A549 (cell line): ENCODE results near the gene NHSL2. TPM values are rescaled to one million over a fixed set of nuclear protein-coding genes. Genes with fewer than 3 reads are reported as not detected.

Experiments
- ATAC-seq, 2 experiments: fragments of 200-7000 bp in 1 of 2; fragments of >200 bp in 1 of 2; cut with Nextera tagmentation in 1 of 2; cut with Tn5 transposase in 1 of 2; 3 replicates each; pipeline versions ENCODE4 v1.8.0 to v1.9.1; 2018 to 2020; ENCODE audit warnings: mild to moderate bottlenecking in 1 of 2, moderate library complexity in 1 of 2
- CTCF ChIA-PET: fragments of 300-600 bp; sonication (Branson Sonifier 250); formaldehyde crosslinking; extraction: SDS; loops from one replicate; lab custom pipeline; 2021; ENCODE audit warnings: antibody characterized with exemption, inconsistent platforms; lab: Yijun Ruan, JAX
- POLR2A ChIA-PET: fragments of 350-600 bp; formaldehyde crosslinking; extraction: SDS; loops from one replicate; lab custom pipeline; 2021; ENCODE audit warnings: antibody characterized with exemption, inconsistent platforms; lab: Yijun Ruan, JAX
- DNase-seq, 2 experiments: peaks; one replicate each; pipeline versions ENCODE4 v3.0.0 to v3.0.0-alpha.2; 2011 to 2016; ENCODE audit warnings: low read depth in 1 of 2, low spot score in 1 of 2
- FAIRE-seq: peaks from 2 replicates; lab custom pipeline; 2011; peaks lifted over from hg19 to GRCh38; lab: Jason Lieb, UNC
- H3K27ac ChIP-seq, 2 experiments: fragments of >200 bp; sonication (Bioruptor Twin); formaldehyde crosslinking; 3 replicates each; pipeline ENCODE4 v1.5.1; 2016 to 2017
- H3K4me1 ChIP-seq: fragments of >200 bp; sonication (Bioruptor Twin); formaldehyde crosslinking; 3 replicates; pipeline ENCODE4 v1.6.1; 2016
- H3K4me2 ChIP-seq: fragments of >200 bp; sonication (Bioruptor Twin); formaldehyde crosslinking; 3 replicates; pipeline ENCODE4 v1.6.1; 2016
- H3K4me3 ChIP-seq: fragments of >200 bp; sonication (Bioruptor Twin); formaldehyde crosslinking; 3 replicates; pipeline ENCODE4 v1.5.1; 2016
- H3K9me3 ChIP-seq: fragments of >200 bp; sonication (Bioruptor Twin); formaldehyde crosslinking; 3 replicates; pipeline ENCODE4 v1.6.1; 2016
- BHLHE40 ChIP-seq: IDR thresholded peaks from 2 replicates; pipeline ENCODE4 v1.6.1; 2012; ENCODE audit warnings: low read depth, low read length, inconsistent platforms
- CBX8 ChIP-seq: fragments of 200-600 bp; sonication (generic); IDR thresholded peaks from 2 replicates; pipeline ENCODE4 v1.6.1; 2016
- CHD2 ChIP-seq: fragments of 150-350 bp; IDR thresholded peaks from 2 replicates; pipeline ENCODE4 v1.6.1; 2014; ENCODE audit warnings: low read length; ENCODE audit not compliant: partially characterized antibody
- CTCF ChIP-seq: fragments of >200 bp; sonication (Bioruptor Twin); formaldehyde crosslinking; IDR thresholded peaks from 3 replicates; pipeline ENCODE4 v1.5.1; 2016
- ELK1 ChIP-seq: fragments of 150-350 bp; IDR thresholded peaks from 2 replicates; pipeline ENCODE4 v1.6.1; 2014; ENCODE audit warnings: low read depth, mild to moderate bottlenecking, low read length
- FOSB ChIP-seq: fragments of 250-450 bp; sonication (Bioruptor Pico); IDR thresholded peaks from 2 replicates; pipeline ENCODE4 v1.5.0; 2020; ENCODE audit warnings: mild to moderate bottlenecking, moderate library complexity
- FOSL2 ChIP-seq, 2 experiments: fragments of 450-650 bp in 1 of 2; fragments of >200 bp in 1 of 2; sonication (Bioruptor Twin) in 1 of 2; formaldehyde crosslinking; IDR thresholded peaks; 2 replicates each; pipeline versions ENCODE4 v1.5.0 to v1.6.1; 2016 to 2020; ENCODE audit warnings: mild to moderate bottlenecking in 1 of 2, moderate library complexity in 1 of 2
- FOXS1 ChIP-seq: fragments of 250-450 bp; sonication (Bioruptor Pico); IDR thresholded peaks from 2 replicates; pipeline ENCODE4 v1.5.0; 2020; ENCODE audit warnings: mild to moderate bottlenecking, moderate library complexity
- HDAC2 ChIP-seq: fragments of 200-600 bp; sonication (generic); IDR thresholded peaks from 2 replicates; pipeline ENCODE4 v1.6.1; 2016
- HES2 ChIP-seq: fragments of >200 bp; sonication (Bioruptor Twin); formaldehyde crosslinking; IDR thresholded peaks from 2 replicates; pipeline ENCODE4 v1.6.1; 2016
- KDM1A ChIP-seq: fragments of 200-600 bp; sonication (generic); IDR thresholded peaks from 2 replicates; pipeline ENCODE4 v1.6.1; 2016; ENCODE audit warnings: low read depth, mild to moderate bottlenecking
- MAFK ChIP-seq: fragments of 450-650 bp; IDR thresholded peaks from 2 replicates; pipeline ENCODE4 v1.6.1; 2014; ENCODE audit not compliant: partially characterized antibody
- MAX ChIP-seq: IDR thresholded peaks from 2 replicates; pipeline ENCODE4 v1.6.1; 2012
- NFE2L2 ChIP-seq: fragments of 150-350 bp; conservative IDR thresholded peaks from 2 replicates; pipeline ENCODE4 v1.6.1; 2014; ENCODE audit warnings: low read length
- NR3C1 ChIP-seq: fragments of >200 bp; sonication (Bioruptor Twin); formaldehyde crosslinking; IDR thresholded peaks from 3 replicates; pipeline ENCODE4 v1.6.1; 2017
- PBX3 ChIP-seq: IDR thresholded peaks from 2 replicates; pipeline ENCODE4 v1.6.1; 2012
- POLR2AphosphoS2 ChIP-seq: conservative IDR thresholded peaks from 2 replicates; pipeline ENCODE4 v1.6.1; 2012; ENCODE audit warnings: low read length, improper control_type of control experiment, inconsistent platforms
- RCOR1 ChIP-seq: fragments of 150-350 bp; IDR thresholded peaks from 2 replicates; pipeline ENCODE4 v1.6.1; 2014; ENCODE audit warnings: antibody characterized with exemption, low read length, low read depth
- REST ChIP-seq: fragments of 200-600 bp; sonication (generic); IDR thresholded peaks from 2 replicates; pipeline ENCODE4 v1.6.1; 2016; ENCODE audit warnings: antibody characterized with exemption, mild to moderate bottlenecking, moderate library complexity
- SREBF2 ChIP-seq: fragments of 450-650 bp; IDR thresholded peaks from 2 replicates; pipeline ENCODE4 v1.6.1; 2014; ENCODE audit warnings: mild to moderate bottlenecking, moderate library complexity
- ZC3H11A ChIP-seq: fragments of 450-650 bp; IDR thresholded peaks from 2 replicates; pipeline ENCODE4 v1.6.1; 2014; ENCODE audit warnings: antibody characterized with exemption, mild to moderate bottlenecking
- ZFP36 ChIP-seq: fragments of 450-650 bp; IDR thresholded peaks from 2 replicates; pipeline ENCODE4 v1.6.1; 2014; ENCODE audit warnings: borderline replicate concordance; ENCODE audit not compliant: partially characterized antibody
- ZSCAN20 ChIP-seq: fragments of 250-450 bp; sonication (Bioruptor Pico); IDR thresholded peaks from 2 replicates; pipeline ENCODE4 v1.8.0; 2022; ENCODE audit warnings: mild to moderate bottlenecking, moderate library complexity
- WGBS: methylation state at CpG from one replicate; pipeline ENCODE4 v1.1.6; 2017; ENCODE audit errors: missing lambda C conversion rate; 5-methylcytosine and 5-hydroxymethylcytosine counted together
- polyA plus RNA-seq, 4 experiments: library from polyadenylated mRNA; depleted of rRNA in 3 of 4; stranded (reverse); fragments of >200 nt; fragmentation: RNase III in 1 of 4; extraction: RNeasy Plus Mini Kit Qiagen cat#74134 plus additional on column Dnase treatment in 1 of 4; gene quantifications; 2 replicates in 3 of 4; 3 replicates in 1 of 4; pipeline ENCODE4 v1.2.3, GENCODE V29; 2011 to 2017

Gene NHSL2
- polyA plus RNA-seq, 2 of the 4 experiments (the other 2 are of a cell fraction), result 0.26 to 0.48 TPM

GRCh38 chrX:72026341-72027023 lies 115.8 kb downstream of the NHSL2 start:
- Histone ChIP-seq H3K4me3 (no peak overlapping the region), H3K27ac (peak overlapping the region in 1 of 2 experiments; percentile 49; a peak in 2 of 6 replicates), H3K9me3 (no peaks in the 10 kb centered on the region), H3K4me2 (no peak overlapping the region), H3K4me1 (peaks cover 36% of the 10 kb centered on the region)
- WGBS, result 51% methylated on average over 3 of the region's 3 CpGs
- TF ChIP-seq NR3C1 (no peak), ZSCAN20 (CRISPR knock-in tag) (no peak), CHD2 (no peak), REST (no peak), ZC3H11A (no peak), BHLHE40 (no peak), CTCF (no peak), FOSL2 (IDR thresholded peaks at IDR 0.05) (no peak), FOSL2 (CRISPR knock-in tag; IDR thresholded peaks at IDR 0.05) (no peak), NFE2L2 (no peak), MAFK (no peak)
- ATAC-seq, result no peak
- CTCF ChIA-PET, result interaction anchor here (0.8 to 5.0 kb wide), 5 partner anchors 8 to 115 kb away, joined by 3 to 43 read pairs (median 6); partner anchors contain the start of gene NHSL2
- no peak for DNase-seq
- FAIRE-seq, result no peak
- POLR2A ChIA-PET, result no interaction called here

GRCh38 chrX:72027024-72027913 lies 116.6 kb downstream of the NHSL2 start:
- CTCF ChIA-PET, result interaction anchor here (0.8 to 5.0 kb wide), 3 partner anchors 9 to 116 kb away, joined by 3 to 43 read pairs (median 13); partner anchors contain the start of gene NHSL2
- DNase-seq (no peak), FAIRE-seq (no peak), ATAC-seq (no peak)
- POLR2A ChIA-PET, result no interaction called here
- Histone ChIP-seq H3K4me1 (peaks cover 36% of the 10 kb centered on the region), H3K27ac (peak overlapping the region in 1 of 2 experiments; percentile 82; a peak in 2 of 6 replicates), H3K4me3 (no peak overlapping the region), H3K4me2 (no peak overlapping the region), H3K9me3 (no peaks in the 10 kb centered on the region)
- TF ChIP-seq RCOR1 (no peak), SREBF2 (no peak)
- 85% methylated on average over 14 of the region's 14 CpGs for WGBS

GRCh38 chrX:72027914-72028307 lies 117.3 kb downstream of the NHSL2 start:
- H3K4me2 ChIP-seq, result no peak overlapping the region
- H3K4me1 ChIP-seq, result peaks cover 36% of the 10 kb centered on the region
- no peak overlapping the region for H3K4me3 ChIP-seq
- POLR2A ChIA-PET, result no interaction called here
- CTCF ChIA-PET, result interaction anchor here (2.8 to 5.0 kb wide), 2 partner anchors 9 to 98 kb away, joined by 13 to 43 read pairs; no protein-coding TSS in a partner anchor
- DNase-seq, result no peak
- no peak for ATAC-seq
- H3K27ac ChIP-seq, result peak overlapping the region in 1 of 2 experiments; percentile 82; a peak in 1 of 6 replicates
- no peak for FAIRE-seq
- no peaks in the 10 kb centered on the region for H3K9me3 ChIP-seq
- WGBS, result 88% methylated on average over 2 of the region's 2 CpGs
- TF ChIP-seq NR3C1 (no peak), ZC3H11A (no peak), POLR2AphosphoS2 (no peak), FOXS1 (no peak), ZSCAN20 (CRISPR knock-in tag) (no peak), KDM1A (no peak), ZFP36 (no peak), HDAC2 (no peak), RCOR1 (no peak), PBX3 (no peak), MAX (no peak), FOSB (CRISPR knock-in tag) (no peak), HES2 (no peak), ELK1 (no peak), CHD2 (no peak), CBX8 (no peak)
